K562 (cell line): Measurements from ENCODE around the gene ZNF385C. TPM values are rescaled to one million over a fixed set of nuclear protein-coding genes. Genes with fewer than 3 reads are reported as not detected.

ENCODE experiments used
- ARNT ChIP-seq, 2 experiments: fragments of 450-650 bp; IDR thresholded peaks; 2 replicates each; pipeline ENCODE4 v1.6.1; 2016; ENCODE audit warnings: mild to moderate bottlenecking in 1 of 2
- EGR1 ChIP-seq: fragments of 450-650 bp; conservative IDR thresholded peaks from 2 replicates; pipeline ENCODE4 v1.6.1; 2017; ENCODE audit warnings: mild to moderate bottlenecking
- FIP1L1 ChIP-seq: fragments of 200-400 bp; formaldehyde crosslinking; IDR thresholded peaks from 2 replicates; pipeline ENCODE4 v1.6.1; 2018; ENCODE audit warnings: mild to moderate bottlenecking, low read depth, low read length; ENCODE audit not compliant: poor library complexity, severe bottlenecking
- HNRNPUL1 ChIP-seq: fragments of 200-400 bp; formaldehyde crosslinking; IDR thresholded peaks from 2 replicates; pipeline ENCODE4 v1.6.1; 2017; ENCODE audit warnings: low read length
- MEF2A ChIP-seq: IDR thresholded peaks from 2 replicates; pipeline ENCODE4 v1.6.1; 2011; ENCODE audit warnings: low read depth, mild to moderate bottlenecking, low read length, moderate library complexity; ENCODE audit not compliant: control insufficient read depth
- PTRF ChIP-seq: fragments of 450-650 bp; IDR thresholded peaks from 2 replicates; pipeline ENCODE4 v1.6.1; 2016; ENCODE audit warnings: mild to moderate bottlenecking, missing genetic modification characterization, missing compliant biosample characterization
- RB1 ChIP-seq: fragments of 450-650 bp; IDR thresholded peaks from 2 replicates; pipeline ENCODE4 v1.6.1; 2017; ENCODE audit warnings: low read depth, mild to moderate bottlenecking
- SMAD2 ChIP-seq: fragments of 150-350 bp; IDR thresholded peaks from 2 replicates; pipeline ENCODE4 v1.6.1; 2014; ENCODE audit warnings: low read depth, mild to moderate bottlenecking, low read length
- SMC3 ChIP-seq: conservative IDR thresholded peaks from 2 replicates; pipeline ENCODE4 v1.6.1; 2011; ENCODE audit warnings: low read depth, low read length, improper control_type of control experiment; ENCODE audit not compliant: insufficient read depth
- ZFX ChIP-seq: sonication (generic); formaldehyde crosslinking; IDR thresholded peaks from 2 replicates; pipeline ENCODE4 v1.8.0; 2022; ENCODE audit warnings: mild to moderate bottlenecking, missing genetic modification reagents, moderate library complexity
- ZNF174 ChIP-seq: fragments of 250-450 bp; sonication (Bioruptor Pico); IDR thresholded peaks from 2 replicates; pipeline ENCODE4 v1.4.0; 2020; ENCODE audit warnings: mild to moderate bottlenecking
- ZNF197 ChIP-seq: fragments of 200-800 bp; sonication (Bioruptor generic); IDR thresholded peaks from 2 replicates; pipeline ENCODE4 v1.6.1; 2016; ENCODE audit warnings: low read depth, missing genetic modification characterization, missing compliant biosample characterization
- ZNF263 ChIP-seq: sonication (generic); formaldehyde crosslinking; IDR thresholded peaks from 2 replicates; pipeline ENCODE4 v1.8.0; 2022; ENCODE audit warnings: mild to moderate bottlenecking, missing genetic modification reagents, borderline replicate concordance
- polyA plus RNA-seq, 8 experiments: library from polyadenylated mRNA; depleted of rRNA in 4 of 8; stranded (reverse) in 5 of 8; unstranded in 3 of 8; fragments of >200 nt; fragmentation: Nextera tagmentation in 2 of 8; fragmentation: Illumina TruSeq in 1 of 8; extraction: Ambion mirVana in 2 of 8; extraction: Trizol in 1 of 8; gene quantifications; 2 replicates each; pipeline versions ENCODE4 v1.2.1 to v1.2.3, GENCODE V29; 2011 to 2014; ENCODE audit warnings: inconsistent platforms in 1 of 8, missing spikeins in 1 of 8
- total RNA-seq, 7 experiments: library from RNA; depleted of rRNA in 6 of 7; stranded (reverse); fragments of >200 nt in 6 of 7; fragmentation: Illumina TruSeq in 2 of 7; extraction: Trizol in 2 of 7; gene quantifications; 2 replicates each; pipeline versions ENCODE4 v1.2.1 to v1.2.3, GENCODE V29; 2011 to 2021; ENCODE audit warnings: low replicate concordance in 1 of 7
- TF ChIP-seq, protein P1 (sequence below): IDR thresholded peaks from 2 replicates; pipeline ENCODE4 v1.6.1; 2016; ENCODE audit warnings: missing genetic modification characterization, missing compliant biosample characterization
- TF ChIP-seq, protein P2 (sequence below): fragments of 450-650 bp; conservative IDR thresholded peaks from 2 replicates; pipeline ENCODE4 v1.6.1; 2016; ENCODE audit warnings: missing genetic modification characterization, low read depth, mild to moderate bottlenecking, missing compliant biosample characterization, moderate library complexity
- TF ChIP-seq, protein P3 (sequence below): sonication (generic); formaldehyde crosslinking; IDR thresholded peaks from 2 replicates; pipeline ENCODE4 v1.8.0; 2022; ENCODE audit warnings: missing genetic modification reagents, mild to moderate bottlenecking, moderate library complexity, borderline replicate concordance
- TF ChIP-seq, protein P4 (sequence below): fragments of 450-650 bp; formaldehyde crosslinking; IDR thresholded peaks from 2 replicates; pipeline ENCODE4 v1.4.0; 2022; ENCODE audit warnings: missing genetic modification characterization
- TF ChIP-seq, protein P5 (sequence below), 2 experiments: IDR thresholded peaks; 2 replicates each; pipeline ENCODE4 v1.6.1; 2012; ENCODE audit warnings: improper control_type of control experiment in 2 of 2, low read depth in 2 of 2, low read length in 2 of 2, borderline replicate concordance in 1 of 2

Gene ZNF385C
- total and polyA plus RNA-seq, 9 of the 15 experiments (the other 6 are each of a cell fraction or from before 2014, with no cell fraction given), result 0.03 to 0.35 (median 0.18) TPM; not detected in 1

DNA sequence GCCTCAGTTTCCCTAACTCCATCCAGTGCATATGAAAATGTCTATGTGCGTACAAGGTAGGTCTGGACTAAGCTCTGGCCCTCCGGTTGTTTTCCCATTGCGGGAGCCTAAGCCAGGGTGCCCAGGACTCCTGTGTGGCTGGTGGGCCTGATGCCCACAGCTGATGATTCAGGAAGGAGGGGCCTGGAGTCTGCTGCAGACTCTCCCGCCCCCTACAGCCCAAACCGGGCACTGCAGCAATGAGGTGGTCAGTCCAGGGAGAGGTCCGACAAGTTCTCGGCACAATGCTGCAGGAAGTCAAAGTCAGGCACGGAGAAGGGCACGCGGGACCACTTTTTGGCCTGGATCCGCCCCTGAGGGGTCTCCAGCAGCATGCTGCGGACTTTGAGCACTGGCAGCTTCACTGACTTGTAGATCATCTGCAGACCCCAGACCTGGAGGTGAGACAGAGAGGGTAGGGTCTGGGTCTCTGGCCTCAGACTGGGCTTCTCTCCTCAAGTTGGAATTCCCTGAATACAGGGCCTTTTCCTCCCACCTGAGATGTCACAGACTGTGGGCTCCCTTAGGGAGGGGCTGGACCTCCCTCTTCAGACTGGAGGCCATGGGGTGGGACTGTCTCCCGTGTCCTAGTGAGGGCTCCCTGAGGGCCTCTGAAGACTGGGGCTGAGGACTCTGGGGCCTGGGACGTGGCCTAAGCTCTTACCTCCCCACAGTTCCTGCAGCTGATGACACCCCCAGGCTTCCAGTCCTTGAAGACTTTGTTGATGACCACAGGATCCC lies 3.4 kb upstream of the ZNF385C start (continued):
- no peak for TF ChIP-seq ZNF197 (CRISPR knock-in tag)
- TF ChIP-seq SMC3, result peak; percentile 65
- no peak for TF ChIP-seq ZFX
- TF ChIP-seq, protein P1, sequence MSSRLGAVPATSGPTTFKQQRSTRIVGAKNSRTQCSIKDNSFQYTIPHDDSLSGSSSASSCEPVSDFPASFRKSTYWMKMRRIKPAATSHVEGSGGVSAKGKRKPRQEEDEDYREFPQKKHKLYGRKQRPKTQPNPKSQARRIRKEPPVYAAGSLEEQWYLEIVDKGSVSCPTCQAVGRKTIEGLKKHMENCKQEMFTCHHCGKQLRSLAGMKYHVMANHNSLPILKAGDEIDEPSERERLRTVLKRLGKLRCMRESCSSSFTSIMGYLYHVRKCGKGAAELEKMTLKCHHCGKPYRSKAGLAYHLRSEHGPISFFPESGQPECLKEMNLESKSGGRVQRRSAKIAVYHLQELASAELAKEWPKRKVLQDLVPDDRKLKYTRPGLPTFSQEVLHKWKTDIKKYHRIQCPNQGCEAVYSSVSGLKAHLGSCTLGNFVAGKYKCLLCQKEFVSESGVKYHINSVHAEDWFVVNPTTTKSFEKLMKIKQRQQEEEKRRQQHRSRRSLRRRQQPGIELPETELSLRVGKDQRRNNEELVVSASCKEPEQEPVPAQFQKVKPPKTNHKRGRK (tag), result no peak
- TF ChIP-seq EGR1, result no peak
- TF ChIP-seq, protein P2, sequence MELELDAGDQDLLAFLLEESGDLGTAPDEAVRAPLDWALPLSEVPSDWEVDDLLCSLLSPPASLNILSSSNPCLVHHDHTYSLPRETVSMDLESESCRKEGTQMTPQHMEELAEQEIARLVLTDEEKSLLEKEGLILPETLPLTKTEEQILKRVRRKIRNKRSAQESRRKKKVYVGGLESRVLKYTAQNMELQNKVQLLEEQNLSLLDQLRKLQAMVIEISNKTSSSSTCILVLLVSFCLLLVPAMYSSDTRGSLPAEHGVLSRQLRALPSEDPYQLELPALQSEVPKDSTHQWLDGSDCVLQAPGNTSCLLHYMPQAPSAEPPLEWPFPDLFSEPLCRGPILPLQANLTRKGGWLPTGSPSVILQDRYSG (tag), result no peak
- TF ChIP-seq RB1, result peak; percentile 37; the same call in 1 of the 2 replicates
- no peak for TF ChIP-seq ARNT (IDR thresholded peaks at IDR 0.05)
- no peak for TF ChIP-seq ZNF263 (CRISPR knock-in tag)
- no peak for TF ChIP-seq SMAD2
- no peak for TF ChIP-seq HNRNPUL1
- TF ChIP-seq MEF2A, result no peak
- no peak for TF ChIP-seq ZNF174 (CRISPR knock-in tag)
- no peak for TF ChIP-seq PTRF (tag)
- TF ChIP-seq FIP1L1, result no peak
- TF ChIP-seq, protein P3, sequence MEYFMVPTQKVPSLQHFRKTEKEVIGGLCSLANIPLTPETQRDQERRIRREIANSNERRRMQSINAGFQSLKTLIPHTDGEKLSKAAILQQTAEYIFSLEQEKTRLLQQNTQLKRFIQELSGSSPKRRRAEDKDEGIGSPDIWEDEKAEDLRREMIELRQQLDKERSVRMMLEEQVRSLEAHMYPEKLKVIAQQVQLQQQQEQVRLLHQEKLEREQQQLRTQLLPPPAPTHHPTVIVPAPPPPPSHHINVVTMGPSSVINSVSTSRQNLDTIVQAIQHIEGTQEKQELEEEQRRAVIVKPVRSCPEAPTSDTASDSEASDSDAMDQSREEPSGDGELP (CRISPR knock-in tag), result peak; percentile 92
- TF ChIP-seq, protein P4, sequence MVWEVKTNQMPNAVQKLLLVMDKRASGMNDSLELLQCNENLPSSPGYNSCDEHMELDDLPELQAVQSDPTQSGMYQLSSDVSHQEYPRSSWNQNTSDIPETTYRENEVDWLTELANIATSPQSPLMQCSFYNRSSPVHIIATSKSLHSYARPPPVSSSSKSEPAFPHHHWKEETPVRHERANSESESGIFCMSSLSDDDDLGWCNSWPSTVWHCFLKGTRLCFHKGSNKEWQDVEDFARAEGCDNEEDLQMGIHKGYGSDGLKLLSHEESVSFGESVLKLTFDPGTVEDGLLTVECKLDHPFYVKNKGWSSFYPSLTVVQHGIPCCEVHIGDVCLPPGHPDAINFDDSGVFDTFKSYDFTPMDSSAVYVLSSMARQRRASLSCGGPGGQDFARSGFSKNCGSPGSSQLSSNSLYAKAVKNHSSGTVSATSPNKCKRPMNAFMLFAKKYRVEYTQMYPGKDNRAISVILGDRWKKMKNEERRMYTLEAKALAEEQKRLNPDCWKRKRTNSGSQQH, result no peak
- TF ChIP-seq, protein P5, sequence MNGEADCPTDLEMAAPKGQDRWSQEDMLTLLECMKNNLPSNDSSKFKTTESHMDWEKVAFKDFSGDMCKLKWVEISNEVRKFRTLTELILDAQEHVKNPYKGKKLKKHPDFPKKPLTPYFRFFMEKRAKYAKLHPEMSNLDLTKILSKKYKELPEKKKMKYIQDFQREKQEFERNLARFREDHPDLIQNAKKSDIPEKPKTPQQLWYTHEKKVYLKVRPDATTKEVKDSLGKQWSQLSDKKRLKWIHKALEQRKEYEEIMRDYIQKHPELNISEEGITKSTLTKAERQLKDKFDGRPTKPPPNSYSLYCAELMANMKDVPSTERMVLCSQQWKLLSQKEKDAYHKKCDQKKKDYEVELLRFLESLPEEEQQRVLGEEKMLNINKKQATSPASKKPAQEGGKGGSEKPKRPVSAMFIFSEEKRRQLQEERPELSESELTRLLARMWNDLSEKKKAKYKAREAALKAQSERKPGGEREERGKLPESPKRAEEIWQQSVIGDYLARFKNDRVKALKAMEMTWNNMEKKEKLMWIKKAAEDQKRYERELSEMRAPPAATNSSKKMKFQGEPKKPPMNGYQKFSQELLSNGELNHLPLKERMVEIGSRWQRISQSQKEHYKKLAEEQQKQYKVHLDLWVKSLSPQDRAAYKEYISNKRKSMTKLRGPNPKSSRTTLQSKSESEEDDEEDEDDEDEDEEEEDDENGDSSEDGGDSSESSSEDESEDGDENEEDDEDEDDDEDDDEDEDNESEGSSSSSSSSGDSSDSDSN (IDR thresholded peaks at IDR 0.05; ENCODE audit: borderline replicate concordance in 1 of 2, low read depth in 2 of 2, low read length in 2 of 2), result no peak
